ENCODE measurements around the gene SELENOP.
"Not testable (repeated sequence)": the region's sequence is repeated elsewhere in the genome, so short reads cannot be mapped to it uniquely, and the experiment has no call there.

SELENOP gene

GRCh38 chr5:42826757-42827515, 15.2 kb upstream of the SELENOP start:
- DNase-seq (ENCODE audit: low read depth in 2 of 2), result no peak

- no peak for DNase-seq (ENCODE audit: low read depth in 2 of 2)
Observed at GRCh38 chr5:42825422-42826148, 13.9 kb upstream of the SELENOP start.

DNA sequence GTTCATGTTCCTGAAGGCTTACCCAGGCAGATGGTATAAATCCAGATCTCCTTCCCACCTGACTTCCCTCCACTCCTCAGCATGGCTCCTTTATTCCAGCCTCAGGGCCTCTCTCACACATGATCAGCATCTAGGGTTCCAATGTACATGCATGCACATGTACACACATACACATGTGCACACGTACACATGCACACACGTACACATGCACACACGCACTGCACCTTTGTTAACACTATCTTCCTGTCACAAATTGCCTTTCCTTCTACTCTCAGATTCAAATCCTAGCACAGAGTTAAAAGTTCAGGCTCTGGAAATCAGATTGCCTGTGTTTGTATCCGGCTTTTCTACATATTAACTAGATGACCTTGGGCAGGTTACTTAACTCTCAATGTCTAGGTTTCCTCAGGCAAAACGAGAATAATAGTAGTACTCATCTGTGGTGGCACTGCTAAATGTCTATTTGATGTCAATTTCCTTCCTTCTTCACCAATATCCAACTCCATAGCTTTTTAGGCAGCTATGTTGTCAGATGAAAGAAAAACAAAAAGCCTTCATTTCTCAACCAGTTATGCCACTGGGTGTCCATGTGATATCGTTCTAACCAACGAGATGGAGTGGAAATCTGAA, 12.8 kb upstream of the SELENOP start:
- no peak for DNase-seq (ENCODE audit: low read depth in 2 of 2)

DNA sequence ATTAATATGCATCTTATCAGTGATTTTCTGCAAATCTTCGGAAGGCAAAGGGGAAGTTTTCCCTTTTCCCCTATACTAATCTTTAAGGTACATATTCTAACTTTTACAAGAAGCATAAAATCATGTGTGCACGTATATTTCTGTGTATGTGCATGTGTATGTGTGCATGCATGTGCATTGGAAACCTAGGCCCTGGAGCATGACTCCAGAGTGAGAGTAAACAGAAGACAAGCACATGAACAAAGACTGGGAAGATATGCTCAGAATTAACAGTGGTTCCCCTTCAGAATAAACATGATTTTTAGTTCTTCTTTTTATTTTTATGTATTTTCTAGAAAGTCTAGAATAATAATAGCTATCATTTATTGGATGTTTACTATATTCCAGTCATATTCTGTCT, 10.9 kb upstream of the SELENOP start:
- DNase-seq (ENCODE audit: low read depth in 2 of 2), result no peak

GRCh38 chr5:42819745-42820144, 8.1 kb upstream of the SELENOP start:
- DNase-seq (ENCODE audit: low read depth in 2 of 2), result no peak

DNA sequence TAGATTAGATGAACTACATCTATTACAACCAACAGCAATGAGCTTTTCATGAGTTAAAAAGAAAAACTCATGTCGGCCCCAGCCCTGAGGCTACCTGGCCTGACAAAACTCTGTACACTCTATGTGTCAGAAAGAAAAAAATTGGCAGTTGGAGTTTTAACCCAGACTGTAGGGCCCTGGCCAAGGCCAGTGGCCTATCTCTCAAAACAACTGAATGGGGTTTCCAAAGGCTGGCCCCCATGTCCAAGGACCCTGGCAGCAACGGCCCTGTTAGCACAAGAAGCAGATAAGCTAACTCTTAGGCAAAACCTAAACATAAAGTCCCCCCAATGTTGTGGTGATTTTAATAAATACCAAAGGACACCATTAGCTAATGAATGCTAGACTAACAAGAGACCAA, 4.9 kb upstream of the SELENOP start:
- DNase-seq (ENCODE audit: low read depth in 2 of 2), result not testable (repeated sequence)

GRCh38 chr5:42813533-42813932, 1.8 kb upstream of the SELENOP start:
- no peak for DNase-seq (ENCODE audit: low read depth in 2 of 2)

- DNase-seq (ENCODE audit: low read depth in 2 of 2), result no peak
Observed at GRCh38 chr5:42812620-42813019, 928 bp upstream of the SELENOP start.

- DNase-seq (ENCODE audit: low read depth in 2 of 2), result no peak
Observed at GRCh38 chr5:42810834-42811590, 680 bp downstream of the SELENOP start.

DNA sequence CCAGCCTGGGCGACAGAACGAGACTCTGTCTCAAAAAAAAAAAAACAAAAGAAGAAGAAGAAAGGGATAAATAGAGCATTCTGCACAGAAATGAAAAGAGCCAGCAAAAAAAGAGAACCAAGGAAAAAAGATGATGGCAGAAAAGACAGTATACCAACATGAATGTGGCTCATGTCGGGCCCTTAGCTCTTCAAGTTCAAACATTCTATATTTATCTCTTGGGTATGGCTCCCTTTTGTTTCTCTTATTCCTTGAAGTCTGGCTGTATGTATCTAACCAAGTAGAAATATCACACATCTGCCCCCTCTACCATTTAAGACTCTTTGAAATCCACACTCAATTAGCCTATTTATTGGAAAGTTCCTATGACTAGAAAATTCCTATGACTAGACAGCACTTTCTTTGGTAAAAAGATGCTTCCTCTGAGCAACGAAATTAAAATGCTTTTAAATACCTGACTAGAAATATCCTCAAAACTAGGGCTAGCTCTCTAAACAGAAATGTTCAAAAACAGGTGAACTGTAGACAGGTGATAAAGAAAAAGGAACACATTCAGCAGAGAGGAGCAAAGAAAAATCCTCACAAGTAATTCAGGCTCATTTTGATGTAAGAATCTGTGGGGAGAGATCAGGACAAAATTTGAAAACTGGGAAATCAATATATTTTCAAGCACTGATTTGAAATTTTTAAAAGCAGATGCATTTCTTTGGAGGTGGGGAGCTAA, 2.6 kb downstream of the SELENOP start:
- no peak for DNase-seq (ENCODE audit: low read depth in 2 of 2)

GRCh38 chr5:42807722-42808447, 3.8 kb downstream of the SELENOP start:
- DNase-seq (ENCODE audit: low read depth in 2 of 2), result no peak

GRCh38 chr5:42806701-42807262, 4.9 kb downstream of the SELENOP start:
- DNase-seq (ENCODE audit: low read depth in 2 of 2), result no peak

- DNase-seq (ENCODE audit: low read depth in 2 of 2), result no peak
Observed at GRCh38 chr5:42806004-42806700, 5.5 kb downstream of the SELENOP start.

- DNase-seq (ENCODE audit: low read depth in 2 of 2), result no peak
Observed at GRCh38 chr5:42804717-42805339, 6.9 kb downstream of the SELENOP start.

- no peak for DNase-seq (ENCODE audit: low read depth in 2 of 2)
Observed at GRCh38 chr5:42801516-42802166, 10.1 kb downstream of the SELENOP start.

GRCh38 chr5:42800748-42801330, 10.9 kb downstream of the SELENOP start:
- no peak for DNase-seq (ENCODE audit: low read depth in 2 of 2)

DNA sequence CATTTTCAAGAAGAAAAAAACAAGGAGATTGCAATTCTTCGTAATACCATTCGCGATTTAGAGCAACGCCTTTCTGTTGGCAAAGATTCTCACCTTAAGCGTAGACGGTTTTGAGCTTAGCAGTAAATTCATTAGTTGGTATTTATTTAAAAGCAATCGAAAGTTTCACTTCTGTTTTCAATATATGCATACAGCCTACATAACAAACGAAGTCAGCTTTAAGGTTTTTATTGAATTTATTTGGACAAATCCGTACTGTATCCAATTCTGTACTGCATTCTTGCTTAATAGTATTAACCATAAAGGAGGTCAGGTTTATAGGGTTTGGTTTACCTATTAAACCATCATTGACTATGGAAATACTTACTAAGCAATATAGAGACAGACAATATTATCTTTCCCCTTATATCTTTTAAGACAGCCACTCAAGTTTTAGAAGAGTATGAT, 12.0 kb downstream of the SELENOP start:
- DNase-seq (ENCODE audit: low read depth in 2 of 2), result no peak

- DNase-seq (ENCODE audit: low read depth in 2 of 2), result no peak
Observed at GRCh38 chr5:42799241-42799608, 12.5 kb downstream of the SELENOP start.
